HG02884 (cell line): ENCODE measurements around the gene CAPN1.
A peak's percentile ranks its signal among the peaks of the same experiment; 100 is the strongest.
"Not testable (repeated sequence)": the region's sequence is repeated elsewhere in the genome, so short reads cannot be mapped to it uniquely, and the experiment has no call there.

Experiments
- ATAC-seq: cut with Tn5 transposase; IDR thresholded peaks from one replicate; pipeline ENCODE4 v1.9.1; 2021; ENCODE audit warnings: mild to moderate bottlenecking, moderate library complexity; ENCODE audit not compliant: unreplicated experiment

The CAPN1 gene

GRCh38 chr11:65159012-65159411 lies 22.7 kb upstream of the CAPN1 start:
- ATAC-seq: peak; percentile 57

- ATAC-seq: no peak
Observed at GRCh38 chr11:65160643-65161042, 21.1 kb upstream of the CAPN1 start.

- ATAC-seq: no peak
Observed at GRCh38 chr11:65163684-65164083, 18.0 kb upstream of the CAPN1 start.

GRCh38 chr11:65165410-65166317 lies 16.1 kb upstream of the CAPN1 start:
- no peak for ATAC-seq

- ATAC-seq: no peak
Observed at GRCh38 chr11:65166893-65167292, 14.8 kb upstream of the CAPN1 start.

- ATAC-seq: no peak
Observed at GRCh38 chr11:65167656-65168055, 14.1 kb upstream of the CAPN1 start.

- ATAC-seq: no peak
Observed at GRCh38 chr11:65169164-65169641, 12.5 kb upstream of the CAPN1 start.

GRCh38 chr11:65170058-65170534 lies 11.6 kb upstream of the CAPN1 start, which contains the start of gene SPDYC:
SPDYC (plus strand) TSS chr11:65170233; CDS start chr11:65171358, 1,125 bp downstream.
- ATAC-seq: no peak

- ATAC-seq: no peak
Observed at GRCh38 chr11:65172600-65172999, 9.1 kb upstream of the CAPN1 start.

- ATAC-seq: not testable (repeated sequence)
Observed at GRCh38 chr11:65174571-65175010, 7.1 kb upstream of the CAPN1 start.

GRCh38 chr11:65180877-65181568 lies 705 bp upstream of the CAPN1 start:
- no peak for ATAC-seq

GRCh38 chr11:65182258-65183170 lies 786 bp downstream of the CAPN1 start:
- ATAC-seq: no peak

- ATAC-seq: no peak
Observed at GRCh38 chr11:65183201-65183891, 1.6 kb downstream of the CAPN1 start.

GRCh38 chr11:65184146-65184545 lies 2.4 kb downstream of the CAPN1 start:
- ATAC-seq: no peak

GRCh38 chr11:65185171-65185570 lies 3.4 kb downstream of the CAPN1 start:
- no peak for ATAC-seq

- ATAC-seq: no peak
Observed at GRCh38 chr11:65185869-65186341, 4.2 kb downstream of the CAPN1 start.

GRCh38 chr11:65186701-65187100 lies 5.0 kb downstream of the CAPN1 start:
- no peak for ATAC-seq

- no peak for ATAC-seq
Observed at GRCh38 chr11:65187146-65187675, 5.5 kb downstream of the CAPN1 start.

- ATAC-seq: no peak
Observed at GRCh38 chr11:65187971-65188461, 6.3 kb downstream of the CAPN1 start.
